Keratinocyte (primary cell): ENCODE measurements around the gene PLD2. TPM values are rescaled to one million over a fixed set of nuclear protein-coding genes. Genes with fewer than 3 reads are reported as not detected.

ENCODE experiments used
- DNase-seq: peaks from one replicate; pipeline ENCODE4 v3.0.0-alpha.2; 2011; ENCODE audit warnings: low read depth, missing footprints, low spot score
- FAIRE-seq: peaks from 2 replicates; lab custom pipeline; 2011; peaks lifted over from hg19 to GRCh38; lab: Jason Lieb, UNC
- H2AFZ ChIP-seq: 2 replicates; pipeline ENCODE4 v1.6.0; 2012; ENCODE audit warnings: low read length, control low read depth, inconsistent platforms; ENCODE audit not compliant: control insufficient read depth
- H3K27ac ChIP-seq: 2 replicates; pipeline ENCODE4 v1.5.1; 2011; ENCODE audit warnings: low read length; ENCODE audit not compliant: control insufficient read depth, insufficient read depth
- H3K27me3 ChIP-seq: 3 replicates; pipeline ENCODE4 v1.6.0; 2011; ENCODE audit warnings: low read length; ENCODE audit not compliant: control insufficient read depth, insufficient read depth; ENCODE audit errors: extremely low read depth
- H3K36me3 ChIP-seq, 2 experiments: 2 replicates in 1 of 2; 3 replicates in 1 of 2; pipeline ENCODE4 v1.5.1; 2011; ENCODE audit warnings: low read length in 2 of 2, mild to moderate bottlenecking in 1 of 2; ENCODE audit not compliant: control insufficient read depth in 2 of 2, insufficient read depth in 2 of 2; ENCODE audit errors: extremely low read depth in 1 of 2
- H3K4me1 ChIP-seq: 3 replicates; pipeline ENCODE4 v1.5.1; 2011; ENCODE audit warnings: low read length; ENCODE audit not compliant: control insufficient read depth, insufficient read depth; ENCODE audit errors: extremely low read depth
- H3K4me2 ChIP-seq: 3 replicates; pipeline ENCODE4 v1.6.0; 2011; ENCODE audit warnings: low read depth, low read length; ENCODE audit not compliant: control insufficient read depth, insufficient read depth; ENCODE audit errors: extremely low read depth
- H3K4me3 ChIP-seq, 3 experiments: fragments of 200-600 bp in 1 of 3; sonication (generic) in 1 of 3; 2 replicates in 2 of 3; 3 replicates in 1 of 3; pipeline ENCODE4 v1.5.1; 2011 to 2016; ENCODE audit warnings: low read length in 3 of 3, mild to moderate bottlenecking in 3 of 3, control low read depth in 2 of 3, inconsistent platforms in 1 of 3, low read depth in 1 of 3, mixed read lengths in 1 of 3, mixed run types in 1 of 3, moderate library complexity in 1 of 3; ENCODE audit not compliant: control insufficient read depth in 2 of 3, insufficient read depth in 2 of 3; ENCODE audit errors: extremely low read depth in 1 of 3
- H3K79me2 ChIP-seq: 2 replicates; pipeline ENCODE4 v1.6.0; 2012; ENCODE audit warnings: low read length; ENCODE audit not compliant: control insufficient read depth, insufficient read depth
- H3K9ac ChIP-seq: 3 replicates; pipeline ENCODE4 v1.6.0; 2011; ENCODE audit warnings: low read length; ENCODE audit not compliant: control insufficient read depth, insufficient read depth; ENCODE audit errors: extremely low read depth
- H3K9me1 ChIP-seq: 3 replicates; pipeline ENCODE4 v1.6.0; 2011; ENCODE audit warnings: low read length; ENCODE audit not compliant: control insufficient read depth, insufficient read depth; ENCODE audit errors: extremely low read depth
- H3K9me3 ChIP-seq: 2 replicates; pipeline ENCODE4 v1.5.1; 2012; ENCODE audit warnings: low read depth, low read length; ENCODE audit not compliant: control insufficient read depth
- H4K20me1 ChIP-seq: 3 replicates; pipeline ENCODE4 v1.6.0; 2011; ENCODE audit warnings: low read length; ENCODE audit not compliant: control insufficient read depth, insufficient read depth; ENCODE audit errors: extremely low read depth
- EZH2 ChIP-seq: IDR thresholded peaks from one replicate; pipeline ENCODE4 v1.6.1; 2012; ENCODE audit warnings: inconsistent platforms, mild to moderate bottlenecking, low read length, moderate library complexity
- dilution Hi-C: fragments of 300-500 bp; cut with MboI; formaldehyde crosslinking; loops from one replicate; pipeline ENCODE4 v1.7.0; 2020; ENCODE audit warnings: low sequenced_read_pairs; ENCODE audit not compliant: extremely low pct_ligation_motif_present
- polyA plus RNA-seq, 5 experiments: library from polyadenylated mRNA; depleted of rRNA in 3 of 5; stranded (reverse) in 3 of 5; stranded (forward) in 1 of 5; unstranded in 1 of 5; fragments of >200 nt; gene quantifications; 1 replicate in 1 of 5; 2 replicates in 3 of 5; 3 replicates in 1 of 5; pipeline versions ENCODE4 v1.2.1 to v1.2.3, GENCODE V29; 2011 to 2012; ENCODE audit warnings: missing spikeins in 2 of 5, low read depth in 1 of 5, low replicate concordance in 1 of 5
- TF ChIP-seq, protein P1 (sequence below), 3 experiments: IDR thresholded peaks in 1 of 3; conservative IDR thresholded peaks in 1 of 3; optimal IDR thresholded peaks in 1 of 3; 2 replicates in 2 of 3; 3 replicates in 1 of 3; pipeline versions ENCODE3 to v1.5.1; 2011; ENCODE audit warnings: low read length in 3 of 3, mild to moderate bottlenecking in 3 of 3, moderate library complexity in 2 of 3, control low read depth in 1 of 3, inconsistent platforms in 1 of 3; ENCODE audit not compliant: insufficient read depth in 2 of 3; ENCODE audit errors: extremely low read depth in 1 of 3

PLD2 gene
- polyA plus RNA-seq, 1 donor (not counting 4 experiments of a cell fraction or from before 2014, with no cell fraction given), result 33.3 TPM

DNA sequence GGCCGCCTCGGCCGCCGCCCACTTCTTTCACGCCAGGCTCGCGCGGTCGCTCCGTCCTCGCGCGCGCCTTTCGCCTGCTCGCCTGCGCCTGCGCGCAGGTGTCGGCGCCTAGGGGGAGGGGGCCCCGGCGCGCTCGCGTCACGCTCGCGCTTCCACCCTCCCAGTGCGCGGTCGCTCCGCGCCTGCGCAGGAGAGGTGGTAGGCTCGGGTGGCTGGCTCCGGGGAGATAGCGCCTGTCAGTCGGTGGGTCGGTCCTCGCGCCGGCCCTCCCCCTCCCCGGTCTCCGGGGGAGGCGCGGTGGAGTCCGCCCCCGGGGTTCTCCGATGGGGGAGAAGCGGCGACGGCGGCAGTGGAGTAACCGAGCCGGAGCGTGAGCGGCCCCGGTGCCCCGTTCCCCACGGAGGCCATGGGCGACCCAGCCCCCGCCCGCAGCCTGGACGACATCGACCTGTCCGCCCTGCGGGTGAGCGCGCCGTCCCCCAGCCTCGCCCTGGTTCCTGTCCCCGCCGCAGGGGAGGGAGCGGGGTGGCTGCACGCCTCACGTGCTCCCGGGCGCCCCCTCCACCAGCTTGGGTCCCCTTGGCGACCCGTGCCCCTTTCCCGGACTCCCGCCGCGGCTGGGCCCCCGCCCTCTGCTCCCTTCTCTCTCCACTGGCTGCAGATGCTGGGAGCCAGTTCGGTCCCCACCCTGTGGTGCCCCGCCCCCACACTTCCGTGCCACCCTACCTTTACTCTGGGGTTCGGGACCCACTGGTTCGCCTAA, 26.4 kb downstream of the PLD2 start, which contains the start of gene MINK1:
MINK1 (plus strand) TSS at position 163 of the 763 bp plus-strand sequence; CDS start at position 407, 244 bp downstream.
- Histone ChIP-seq H3K4me3 (peak within 1 kb of the TSS; percentile 98 to 99 (median 99)), H2AFZ (peak within 1 kb of the TSS; percentile 73), H3K27me3 (no peaks in the 10 kb centered on the region), H3K9ac (peak within 1 kb of the TSS; percentile 86), H3K79me2 (peaks cover 50% of the 10 kb centered on the region), H3K4me2 (peak within 1 kb of the TSS; percentile 100), H3K9me3 (no peaks in the 10 kb centered on the region), H3K36me3 (peaks cover 4 to 19% of the 10 kb centered on the region in 2 experiments), H4K20me1 (peaks cover 6% of the 10 kb centered on the region), H3K27ac (peak within 1 kb of the TSS; percentile 90), H3K9me1 (peaks cover 5% of the 10 kb centered on the region), H3K4me1 (peaks cover 28% of the 10 kb centered on the region)
- DNase-seq (peak; percentile 80), FAIRE-seq (no peak)
- dilution Hi-C loops, result no loop called here
- no peak for TF ChIP-seq EZH2
- TF ChIP-seq, protein P1, sequence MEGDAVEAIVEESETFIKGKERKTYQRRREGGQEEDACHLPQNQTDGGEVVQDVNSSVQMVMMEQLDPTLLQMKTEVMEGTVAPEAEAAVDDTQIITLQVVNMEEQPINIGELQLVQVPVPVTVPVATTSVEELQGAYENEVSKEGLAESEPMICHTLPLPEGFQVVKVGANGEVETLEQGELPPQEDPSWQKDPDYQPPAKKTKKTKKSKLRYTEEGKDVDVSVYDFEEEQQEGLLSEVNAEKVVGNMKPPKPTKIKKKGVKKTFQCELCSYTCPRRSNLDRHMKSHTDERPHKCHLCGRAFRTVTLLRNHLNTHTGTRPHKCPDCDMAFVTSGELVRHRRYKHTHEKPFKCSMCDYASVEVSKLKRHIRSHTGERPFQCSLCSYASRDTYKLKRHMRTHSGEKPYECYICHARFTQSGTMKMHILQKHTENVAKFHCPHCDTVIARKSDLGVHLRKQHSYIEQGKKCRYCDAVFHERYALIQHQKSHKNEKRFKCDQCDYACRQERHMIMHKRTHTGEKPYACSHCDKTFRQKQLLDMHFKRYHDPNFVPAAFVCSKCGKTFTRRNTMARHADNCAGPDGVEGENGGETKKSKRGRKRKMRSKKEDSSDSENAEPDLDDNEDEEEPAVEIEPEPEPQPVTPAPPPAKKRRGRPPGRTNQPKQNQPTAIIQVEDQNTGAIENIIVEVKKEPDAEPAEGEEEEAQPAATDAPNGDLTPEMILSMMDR (optimal IDR thresholded peaks at IDR 0.05 in 1 of 3, IDR thresholded peaks at IDR 0.05 in 1 of 3, conservative IDR thresholded peaks at IDR 0.05 in 1 of 3; ENCODE audit: extremely low read depth in 1 of 3, insufficient read depth in 2 of 3, low read length in 3 of 3), result no peak

- peak overlapping the region; percentile 13 for H2AFZ ChIP-seq
- H3K27ac ChIP-seq, result peak overlapping the region; percentile 81
- peaks cover 5% of the 10 kb centered on the region for H3K9me1 ChIP-seq
- peaks cover 6 to 22% of the 10 kb centered on the region in 2 experiments for H3K36me3 ChIP-seq
- peaks cover 6% of the 10 kb centered on the region for H4K20me1 ChIP-seq
- H3K4me1 ChIP-seq, result peaks cover 28% of the 10 kb centered on the region
- H3K79me2 ChIP-seq, result peaks cover 56% of the 10 kb centered on the region
- TF ChIP-seq, protein P1 (optimal IDR thresholded peaks at IDR 0.05 in 1 of 3, IDR thresholded peaks at IDR 0.05 in 1 of 3, conservative IDR thresholded peaks at IDR 0.05 in 1 of 3; ENCODE audit: extremely low read depth in 1 of 3, insufficient read depth in 2 of 3, low read length in 3 of 3), result no peak
- TF ChIP-seq EZH2, result no peak
- H3K4me2 ChIP-seq, result peak overlapping the region; percentile 100
- H3K9ac ChIP-seq, result peak overlapping the region; percentile 86
- no peaks in the 10 kb centered on the region for H3K27me3 ChIP-seq
- DNase-seq (no peak), FAIRE-seq (no peak)
- no peaks in the 10 kb centered on the region for H3K9me3 ChIP-seq
- dilution Hi-C loops, result no loop called here
- H3K4me3 ChIP-seq, result peak overlapping the region; percentile 98 to 99 (median 99)
These were observed 27.2 kb downstream of the PLD2 start for GRCh38 chr17:4833941-4834680.
